H1 (cell line): ENCODE results near the gene NFYA. TPM values are rescaled to one million over a fixed set of nuclear protein-coding genes. Genes with fewer than 3 reads are reported as not detected.

Experiments
- CTCF ChIA-PET: fragments of 300-600 bp; sonication (Branson Sonifier 250); formaldehyde crosslinking; loops from one replicate; lab custom pipeline; 2021; ENCODE audit not compliant: partially characterized antibody; lab: Charles Lee
- POLR2A ChIA-PET: fragments of 300-600 bp; sonication (Branson Sonifier 250); formaldehyde crosslinking; loops from one replicate; lab custom pipeline; 2021; ENCODE audit warnings: inconsistent platforms; ENCODE audit not compliant: partially characterized antibody; lab: Charles Lee
- DNase-seq, 2 experiments: peaks; one replicate each; pipeline versions ENCODE4 v3.0.0 to v3.0.0-alpha.2; 2010 to 2022; ENCODE audit warnings: low spot score in 2 of 2, low read depth in 1 of 2, mixed read lengths in 1 of 2
- FAIRE-seq: peaks from 2 replicates; lab custom pipeline; 2011; peaks lifted over from hg19 to GRCh38; lab: Jason Lieb, UNC
- H2AFZ ChIP-seq: 2 replicates; pipeline ENCODE4 v1.8.1; 2012; ENCODE audit warnings: low read length, inconsistent platforms
- H2AK5ac ChIP-seq: 2 replicates; pipeline ENCODE4 v1.6.1; 2013; ENCODE audit warnings: low read depth, low read length
- H2BK120ac ChIP-seq: replicated peaks from 2 replicates; pipeline ENCODE3; 2013; ENCODE audit warnings: low read depth, low read length, inconsistent platforms
- H2BK12ac ChIP-seq: 2 replicates; pipeline ENCODE4 v1.6.1; 2013; ENCODE audit warnings: low read depth, low read length
- H2BK15ac ChIP-seq: 2 replicates; pipeline ENCODE4 v1.6.1; 2013; ENCODE audit warnings: low read length
- H2BK20ac ChIP-seq: 2 replicates; pipeline ENCODE4 v1.6.1; 2013; ENCODE audit warnings: low read length
- H2BK5ac ChIP-seq: 2 replicates; pipeline ENCODE4 v1.6.1; 2013; ENCODE audit warnings: low read depth, low read length
- H3K14ac ChIP-seq: 2 replicates; pipeline ENCODE4 v1.6.1; 2013; ENCODE audit warnings: inconsistent platforms; ENCODE audit not compliant: insufficient read length
- H3K18ac ChIP-seq: 2 replicates; pipeline ENCODE4 v1.6.1; 2013; ENCODE audit warnings: low read length; ENCODE audit errors: extremely low read depth
- H3K23ac ChIP-seq: 2 replicates; pipeline ENCODE4 v1.6.1; 2013; ENCODE audit warnings: inconsistent platforms; ENCODE audit not compliant: insufficient read length
- H3K23me2 ChIP-seq: 2 replicates; pipeline ENCODE4 v1.6.1; 2013; ENCODE audit warnings: low read depth, low read length
- H3K27ac ChIP-seq: 2 replicates; pipeline ENCODE4 v1.6.1; 2011; ENCODE audit warnings: low read depth, low read length, inconsistent platforms
- H3K27me3 ChIP-seq, 4 experiments: replicated peaks in 1 of 4; 1 replicate in 1 of 4; 2 replicates in 3 of 4; pipeline versions ENCODE4 v1.6.1 to v1.8.1; 2011 to 2013; ENCODE audit warnings: low read length in 3 of 4, mild to moderate bottlenecking in 3 of 4, inconsistent platforms in 2 of 4, mixed read lengths in 2 of 4, moderate library complexity in 1 of 4; ENCODE audit not compliant: control insufficient read depth in 3 of 4, insufficient read depth in 3 of 4; ENCODE audit errors: extremely low read depth in 1 of 4
- H3K36me3 ChIP-seq, 4 experiments: 2 replicates each; pipeline versions ENCODE4 v1.6.1 to v1.8.1; 2011 to 2013; ENCODE audit warnings: mild to moderate bottlenecking in 4 of 4, low read length in 3 of 4, moderate library complexity in 2 of 4, control low read depth in 1 of 4, inconsistent platforms in 1 of 4; ENCODE audit not compliant: insufficient read depth in 4 of 4, control insufficient read depth in 2 of 4
- H3K4ac ChIP-seq: replicated peaks from 2 replicates; pipeline ENCODE3; 2013; ENCODE audit warnings: low read length, low read depth, mixed read lengths, inconsistent platforms; ENCODE audit not compliant: insufficient read length
- H3K4me1 ChIP-seq, 4 experiments: replicated peaks in 1 of 4; 1 replicate in 1 of 4; 2 replicates in 3 of 4; pipeline versions ENCODE4 v1.6.1 to v1.8.1; 2011 to 2013; ENCODE audit warnings: low read length in 3 of 4, inconsistent platforms in 2 of 4, mixed read lengths in 1 of 4; ENCODE audit not compliant: insufficient read depth in 4 of 4, control insufficient read depth in 3 of 4
- H3K4me2 ChIP-seq, 2 experiments: 2 replicates each; pipeline versions ENCODE4 v1.6.1 to v1.8.1; 2011 to 2013; ENCODE audit warnings: low read depth in 2 of 2, low read length in 2 of 2, control low read depth in 1 of 2, inconsistent platforms in 1 of 2, mild to moderate bottlenecking in 1 of 2; ENCODE audit not compliant: insufficient read depth in 1 of 2
- H3K4me3 ChIP-seq, 4 experiments: fragments of 200-600, 300-600 bp in 1 of 4; sonication (generic), shearing (Covaris generic), sonication (Bioruptor Twin) in 1 of 4; 2 replicates each; pipeline versions ENCODE4 v1.5.1 to v1.8.1; 2011 to 2016; ENCODE audit warnings: low read length in 4 of 4, low read depth in 3 of 4, control low read depth in 2 of 4, inconsistent platforms in 2 of 4, mild to moderate bottlenecking in 2 of 4, mixed read lengths in 1 of 4, moderate library complexity in 1 of 4; ENCODE audit not compliant: insufficient read depth in 2 of 4; ENCODE audit errors: extremely low read depth in 1 of 4
- H3K56ac ChIP-seq: replicated peaks from 2 replicates; pipeline ENCODE3; 2013; ENCODE audit warnings: low read depth, mild to moderate bottlenecking, mixed read lengths, low read length, inconsistent platforms; ENCODE audit not compliant: insufficient read length
- H3K79me1 ChIP-seq: 2 replicates; pipeline ENCODE4 v1.6.1; 2013; ENCODE audit warnings: low read depth, low read length, control low read depth
- H3K79me2 ChIP-seq, 2 experiments: 2 replicates each; pipeline versions ENCODE4 v1.6.1 to v1.8.1; 2012 to 2013; ENCODE audit warnings: low read length in 2 of 2, mild to moderate bottlenecking in 2 of 2, inconsistent platforms in 1 of 2; ENCODE audit not compliant: insufficient read depth in 2 of 2, control insufficient read depth in 1 of 2
- H3K9ac ChIP-seq, 4 experiments: replicated peaks in 1 of 4; 1 replicate in 1 of 4; 2 replicates in 3 of 4; pipeline versions ENCODE4 v1.6.1 to v1.8.1; 2011 to 2013; ENCODE audit warnings: low read depth in 3 of 4, low read length in 3 of 4, control low read depth in 2 of 4, mild to moderate bottlenecking in 2 of 4, moderate library complexity in 2 of 4, inconsistent platforms in 1 of 4; ENCODE audit errors: extremely low read depth in 1 of 4
- H3K9me3 ChIP-seq, 2 experiments: 2 replicates each; pipeline versions ENCODE4 v1.6.1 to v1.8.1; 2012 to 2013; ENCODE audit warnings: mild to moderate bottlenecking in 2 of 2, moderate library complexity in 2 of 2, control low read depth in 1 of 2, inconsistent platforms in 1 of 2, low read depth in 1 of 2, low read length in 1 of 2, mixed read lengths in 1 of 2; ENCODE audit not compliant: insufficient read depth in 2 of 2
- H4K20me1 ChIP-seq, 2 experiments: replicated peaks in 1 of 2; 2 replicates each; pipeline versions ENCODE3 to v1.8.1; 2011 to 2013; ENCODE audit warnings: inconsistent platforms in 2 of 2, low read length in 2 of 2, mild to moderate bottlenecking in 1 of 2; ENCODE audit not compliant: insufficient read depth in 2 of 2, control insufficient read depth in 1 of 2
- H4K5ac ChIP-seq: 2 replicates; pipeline ENCODE4 v1.6.1; 2013; ENCODE audit warnings: low read length, low read depth, mixed read lengths, inconsistent platforms; ENCODE audit not compliant: insufficient read length
- H4K8ac ChIP-seq: 2 replicates; pipeline ENCODE4 v1.8.0; 2013; ENCODE audit warnings: mild to moderate bottlenecking, moderate library complexity, low read length, inconsistent platforms; ENCODE audit not compliant: insufficient read depth; ENCODE audit errors: extremely low read depth
- H4K91ac ChIP-seq: replicated peaks from 2 replicates; pipeline ENCODE3; 2013; ENCODE audit warnings: low read length, mixed read lengths, inconsistent platforms; ENCODE audit not compliant: insufficient read length
- EP300 ChIP-seq, 2 experiments: IDR thresholded peaks; 1 replicate in 1 of 2; 2 replicates in 1 of 2; pipeline ENCODE4 v1.6.1; 2011 to 2012; ENCODE audit warnings: low read depth in 2 of 2, low read length in 2 of 2, mild to moderate bottlenecking in 2 of 2, borderline replicate concordance in 1 of 2, inconsistent platforms in 1 of 2, moderate library complexity in 1 of 2
- HDAC2 ChIP-seq, 2 experiments: fragments of 300-600 bp in 1 of 2; sonication (generic) in 1 of 2; IDR thresholded peaks; 2 replicates each; pipeline ENCODE4 v1.6.1; 2011 to 2012; ENCODE audit warnings: low read depth in 2 of 2, low read length in 2 of 2, mild to moderate bottlenecking in 2 of 2, moderate library complexity in 2 of 2, borderline replicate concordance in 1 of 2, inconsistent platforms in 1 of 2
- MAFK ChIP-seq: IDR thresholded peaks from 2 replicates; pipeline ENCODE4 v1.6.1; 2012; ENCODE audit warnings: low read depth, mild to moderate bottlenecking, improper control_type of control experiment, low read length
- NRF1 ChIP-seq: IDR thresholded peaks from 2 replicates; pipeline ENCODE4 v1.6.1; 2011; ENCODE audit warnings: mild to moderate bottlenecking, low read depth, low read length, improper control_type of control experiment
- POU5F1 ChIP-seq: IDR thresholded peaks from 2 replicates; pipeline ENCODE4 v1.6.1; 2011; ENCODE audit warnings: low read depth, mild to moderate bottlenecking, low read length, moderate library complexity
- SIRT6 ChIP-seq: IDR thresholded peaks from one replicate; pipeline ENCODE4 v1.7.1; 2012; ENCODE audit warnings: low read length, inconsistent platforms
- TAF1 ChIP-seq: IDR thresholded peaks from 2 replicates; pipeline ENCODE4 v1.6.1; 2011; ENCODE audit warnings: mild to moderate bottlenecking, low read depth, low read length
- WGBS, 2 experiments: shearing (Covaris generic) in 1 of 2; methylation state at CpG; one replicate each; pipeline versions ENCODE4 v1.1.6 to v1.1.7; 2013 to 2015; ENCODE audit warnings: low lambda C conversion rate in 2 of 2, mixed read lengths in 2 of 2, inconsistent platforms in 1 of 2, low coverage in 1 of 2, missing lambda C conversion rate in 1 of 2; ENCODE audit not compliant: insufficient replicate concordance in 2 of 2, insufficient coverage in 1 of 2, insufficient read length in 1 of 2; ENCODE audit errors: extremely low coverage in 1 of 2, missing lambda C conversion rate in 1 of 2; 5-methylcytosine and 5-hydroxymethylcytosine counted together
- polyA plus RNA-seq, 7 experiments: library from polyadenylated mRNA; depleted of rRNA in 3 of 7; stranded (reverse) in 5 of 7; unstranded in 2 of 7; fragments of >200 nt in 5 of 7; fragments of 200-250 nt in 2 of 7; gene quantifications; 1 replicate in 5 of 7; 2 replicates in 1 of 7; 4 replicates in 1 of 7; pipeline versions ENCODE4 v1.2.1 to v1.2.3, GENCODE V29; 2011 to 2013; ENCODE audit warnings: missing spikeins in 2 of 7, mixed read lengths in 2 of 7
- total RNA-seq: library from RNA; stranded (reverse); fragmentation: NEBNext Ultra II Directional; extraction: Animal tissue kit (Norgen Biotek cat#: 25700); gene quantifications from 2 replicates; pipeline ENCODE4 v1.2.1, GENCODE V29; 2021
- TF ChIP-seq, protein P1 (sequence below), 3 experiments: IDR thresholded peaks; 1 replicate in 2 of 3; 2 replicates in 1 of 3; pipeline versions ENCODE4 v1.5.1 to v1.6.1; 2011; ENCODE audit warnings: low read length in 3 of 3, mild to moderate bottlenecking in 3 of 3, inconsistent platforms in 2 of 3, low read depth in 1 of 3, moderate library complexity in 1 of 3; ENCODE audit not compliant: insufficient read depth in 1 of 3; ENCODE audit errors: control extremely low read depth in 1 of 3
- TF ChIP-seq, protein P2 (sequence below): IDR thresholded peaks from 2 replicates; pipeline ENCODE4 v1.6.1; 2012; ENCODE audit warnings: low read length, inconsistent platforms

Gene NFYA
- total and polyA plus RNA-seq, 2 of the 8 experiments (the other 6 are each of a cell fraction or from before 2014, with no cell fraction given): 19.8 to 33.7 TPM

GRCh38 chr6:41059556-41059955 lies 13.2 kb upstream of the NFYA start:
- Histone ChIP-seq H3K9ac (no peak overlapping the region), H2AFZ (no peak overlapping the region), H3K18ac (no peak overlapping the region), H3K79me2 (no peaks in the 10 kb centered on the region), H3K9me3 (no peaks in the 10 kb centered on the region), H3K14ac (no peak overlapping the region), H3K23me2 (no peaks in the 10 kb centered on the region), H3K27me3 (no peaks in the 10 kb centered on the region), H3K4ac (no peak overlapping the region), H4K8ac (no peak overlapping the region), H2BK20ac (no peak overlapping the region), H2BK120ac (no peak overlapping the region), H2BK12ac (no peak overlapping the region), H2BK5ac (no peak overlapping the region), H3K4me1 (no peaks in the 10 kb centered on the region; a peak in 1 of 7 replicates), H3K56ac (no peak overlapping the region), H3K36me3 (peaks cover 4 to 14% (median 7%) of the 10 kb centered on the region in 4 experiments; a peak in 7 of 8 replicates), H3K79me1 (no peaks in the 10 kb centered on the region), H3K27ac (no peak overlapping the region), H3K23ac (no peak overlapping the region), H4K20me1 (no peaks in the 10 kb centered on the region), H2BK15ac (no peak overlapping the region), H2AK5ac (no peak overlapping the region), H3K4me2 (no peak overlapping the region), H4K91ac (no peak overlapping the region), H3K4me3 (no peak overlapping the region), H4K5ac (no peak overlapping the region)
- ChIA-PET CTCF (interaction anchor here (1.1 to 2.4 kb wide), 5 partner anchors 9 to 32 kb away, joined by 4 to 14 read pairs (median 6); partner anchors contain the start of gene UNC5CL), POLR2A (interaction anchor here (0.8 kb wide), 1 partner anchor 13 kb away, joined by 3 read pairs; no protein-coding TSS in a partner anchor)
- WGBS, 2 experiments: 94% methylated on average over 1 of the region's 1 CpG; no CpG with 5 or more reads in 1 of the 2 experiments
- FAIRE-seq (no peak), DNase-seq (no peak)
- TF ChIP-seq, protein P1, sequence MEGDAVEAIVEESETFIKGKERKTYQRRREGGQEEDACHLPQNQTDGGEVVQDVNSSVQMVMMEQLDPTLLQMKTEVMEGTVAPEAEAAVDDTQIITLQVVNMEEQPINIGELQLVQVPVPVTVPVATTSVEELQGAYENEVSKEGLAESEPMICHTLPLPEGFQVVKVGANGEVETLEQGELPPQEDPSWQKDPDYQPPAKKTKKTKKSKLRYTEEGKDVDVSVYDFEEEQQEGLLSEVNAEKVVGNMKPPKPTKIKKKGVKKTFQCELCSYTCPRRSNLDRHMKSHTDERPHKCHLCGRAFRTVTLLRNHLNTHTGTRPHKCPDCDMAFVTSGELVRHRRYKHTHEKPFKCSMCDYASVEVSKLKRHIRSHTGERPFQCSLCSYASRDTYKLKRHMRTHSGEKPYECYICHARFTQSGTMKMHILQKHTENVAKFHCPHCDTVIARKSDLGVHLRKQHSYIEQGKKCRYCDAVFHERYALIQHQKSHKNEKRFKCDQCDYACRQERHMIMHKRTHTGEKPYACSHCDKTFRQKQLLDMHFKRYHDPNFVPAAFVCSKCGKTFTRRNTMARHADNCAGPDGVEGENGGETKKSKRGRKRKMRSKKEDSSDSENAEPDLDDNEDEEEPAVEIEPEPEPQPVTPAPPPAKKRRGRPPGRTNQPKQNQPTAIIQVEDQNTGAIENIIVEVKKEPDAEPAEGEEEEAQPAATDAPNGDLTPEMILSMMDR (IDR thresholded peaks at IDR 0.05; ENCODE audit: control extremely low read depth in 1 of 3, insufficient read depth in 1 of 3, low read depth in 1 of 3, low read length in 3 of 3): no peak
- TF ChIP-seq, protein P2, sequence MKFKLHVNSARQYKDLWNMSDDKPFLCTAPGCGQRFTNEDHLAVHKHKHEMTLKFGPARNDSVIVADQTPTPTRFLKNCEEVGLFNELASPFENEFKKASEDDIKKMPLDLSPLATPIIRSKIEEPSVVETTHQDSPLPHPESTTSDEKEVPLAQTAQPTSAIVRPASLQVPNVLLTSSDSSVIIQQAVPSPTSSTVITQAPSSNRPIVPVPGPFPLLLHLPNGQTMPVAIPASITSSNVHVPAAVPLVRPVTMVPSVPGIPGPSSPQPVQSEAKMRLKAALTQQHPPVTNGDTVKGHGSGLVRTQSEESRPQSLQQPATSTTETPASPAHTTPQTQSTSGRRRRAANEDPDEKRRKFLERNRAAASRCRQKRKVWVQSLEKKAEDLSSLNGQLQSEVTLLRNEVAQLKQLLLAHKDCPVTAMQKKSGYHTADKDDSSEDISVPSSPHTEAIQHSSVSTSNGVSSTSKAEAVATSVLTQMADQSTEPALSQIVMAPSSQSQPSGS: no peak
- no peak for TF ChIP-seq POU5F1
- no peak for TF ChIP-seq NRF1
- TF ChIP-seq HDAC2 (IDR thresholded peaks at IDR 0.05; ENCODE audit: borderline replicate concordance in 1 of 2, low read depth in 2 of 2, low read length in 2 of 2): no peak
- no peak for TF ChIP-seq MAFK
- TF ChIP-seq SIRT6: no peak
- TF ChIP-seq TAF1: no peak
- TF ChIP-seq EP300 (IDR thresholded peaks at IDR 0.05; ENCODE audit: borderline replicate concordance in 1 of 2, low read depth in 2 of 2, low read length in 2 of 2): no peak
